GM12891 (cell line): ENCODE results near the gene TMEM117.

Experiments used
- PAX5 ChIP-seq: IDR thresholded peaks from 2 replicates; pipeline ENCODE4 v1.6.1; 2011; ENCODE audit warnings: low read length, moderate library complexity, mild to moderate bottlenecking; ENCODE audit not compliant: insufficient read depth, severe bottlenecking
- POLR2A ChIP-seq: IDR thresholded peaks from 2 replicates; pipeline ENCODE4 v1.6.1; 2011; ENCODE audit warnings: low read depth, low read length, control low read depth
- POLR2AphosphoS5 ChIP-seq: IDR thresholded peaks from 2 replicates; pipeline ENCODE4 v1.6.1; 2011; ENCODE audit warnings: low read depth, low read length, control low read depth
- TAF1 ChIP-seq: IDR thresholded peaks from 2 replicates; pipeline ENCODE4 v1.6.1; 2011; ENCODE audit warnings: low read depth, low read length, control low read depth

DNA sequence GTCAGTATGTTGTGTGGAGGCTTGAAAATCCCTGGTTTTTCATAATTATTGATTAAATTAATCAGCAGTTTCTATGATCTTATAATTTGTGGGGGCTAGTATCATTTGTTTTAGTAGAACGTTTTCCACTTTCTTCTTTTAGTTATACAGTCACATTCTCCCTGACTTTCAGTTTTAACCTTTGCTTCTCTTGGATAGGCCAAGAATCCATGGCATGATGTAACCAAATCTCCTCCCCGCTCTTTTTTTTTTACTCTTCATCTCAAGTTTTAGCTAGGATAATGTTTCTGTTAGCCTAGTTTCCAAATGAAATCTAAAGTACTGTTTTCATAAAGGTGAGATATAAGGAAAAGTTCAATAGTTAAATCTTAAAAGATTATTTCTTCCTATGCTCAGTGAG is 106.5 kb downstream of the TMEM117 start:
- TF ChIP-seq POLR2A (no peak), TAF1 (no peak), PAX5 (no peak), POLR2AphosphoS5 (no peak)
